Neural progenitor cell (in vitro differentiated cells): Measurements from ENCODE around the gene PC.

Source experiments
- CTCF ChIP-seq: fragments of 200-600 bp; sonication (generic); IDR thresholded peaks from 2 replicates; pipeline ENCODE4 v1.5.1; 2017; ENCODE audit warnings: antibody characterized with exemption, mild to moderate bottlenecking
- EZH2 ChIP-seq: fragments of 200-600 bp; sonication (generic); IDR thresholded peaks from 2 replicates; pipeline ENCODE4 v1.6.1; 2017; ENCODE audit warnings: antibody characterized with exemption, mild to moderate bottlenecking, moderate library complexity

- TF ChIP-seq EZH2 (no peak), CTCF (no peak)
Measured at GRCh38 chr11:66909181-66909580, 49.0 kb downstream of the PC start.
